K562 (cell line): ENCODE measurements around the gene SS18L1.

Experiments used
- CHD2 ChIP-seq: IDR thresholded peaks from 2 replicates; pipeline ENCODE4 v1.6.1; 2011; ENCODE audit warnings: low read depth, low read length
- EP400 ChIP-seq: fragments of 450-650 bp; IDR thresholded peaks from 2 replicates; pipeline ENCODE4 v1.6.1; 2017; ENCODE audit warnings: antibody characterized with exemption, mild to moderate bottlenecking, moderate library complexity
- FOXA1 ChIP-seq: fragments of 450-650 bp; IDR thresholded peaks from 2 replicates; pipeline ENCODE4 v1.6.1; 2016; ENCODE audit warnings: mild to moderate bottlenecking, borderline replicate concordance
- FOXM1 ChIP-seq, 2 experiments: fragments of 450-650 bp in 1 of 2; sonication (generic) in 1 of 2; formaldehyde crosslinking in 1 of 2; IDR thresholded peaks; 2 replicates each; pipeline versions ENCODE4 v1.6.1 to v1.9.0; 2017 to 2022; ENCODE audit warnings: low read depth in 2 of 2, mild to moderate bottlenecking in 2 of 2, missing genetic modification reagents in 1 of 2, moderate library complexity in 1 of 2
- FUS ChIP-seq: fragments of 200-400 bp; formaldehyde crosslinking; optimal IDR thresholded peaks from 2 replicates; pipeline ENCODE3; 2017; ENCODE audit warnings: low read depth, low read length
- NONO ChIP-seq, 2 experiments: fragments of 200-400 bp in 1 of 2; fragments of 450-650 bp in 1 of 2; formaldehyde crosslinking in 1 of 2; IDR thresholded peaks; 2 replicates each; pipeline ENCODE4 v1.6.1; 2017; ENCODE audit warnings: low read depth in 2 of 2, mild to moderate bottlenecking in 2 of 2, moderate library complexity in 2 of 2, low read length in 1 of 2
- SREBF2 ChIP-seq: sonication (generic); formaldehyde crosslinking; IDR thresholded peaks from 2 replicates; pipeline ENCODE4 v1.4.0; 2020; ENCODE audit warnings: mild to moderate bottlenecking, missing genetic modification reagents
- TCF7L2 ChIP-seq: fragments of 150-350 bp; IDR thresholded peaks from 2 replicates; pipeline ENCODE4 v1.6.1; 2016; ENCODE audit warnings: low read depth, mild to moderate bottlenecking, low read length, moderate library complexity
- TOE1 ChIP-seq, 2 experiments: fragments of 450-650 bp in 1 of 2; sonication (generic) in 1 of 2; formaldehyde crosslinking in 1 of 2; IDR thresholded peaks; 2 replicates each; pipeline versions ENCODE4 v1.7.1 to v1.8.0; 2016 to 2022; ENCODE audit warnings: borderline replicate concordance in 2 of 2, mild to moderate bottlenecking in 2 of 2, antibody characterized with exemption in 1 of 2, inconsistent platforms in 1 of 2, low read depth in 1 of 2, missing genetic modification reagents in 1 of 2, moderate library complexity in 1 of 2
- ZNF197 ChIP-seq: fragments of 200-800 bp; sonication (Bioruptor generic); IDR thresholded peaks from 2 replicates; pipeline ENCODE4 v1.6.1; 2016; ENCODE audit warnings: low read depth, missing genetic modification characterization, missing compliant biosample characterization
- ZNF239 ChIP-seq: fragments of 250-450 bp; sonication (Bioruptor Pico); IDR thresholded peaks from 2 replicates; pipeline ENCODE4 v1.4.0; 2020; ENCODE audit warnings: mild to moderate bottlenecking
- ZNF551 ChIP-seq: fragments of 250-450 bp; sonication (Bioruptor Pico); IDR thresholded peaks from 2 replicates; pipeline ENCODE4 v1.5.0; 2021; ENCODE audit warnings: mild to moderate bottlenecking, moderate library complexity
- TF ChIP-seq, protein P1 (sequence below), 2 experiments: fragments of 200-800 bp in 1 of 2; sonication (Bioruptor generic) in 1 of 2; sonication (generic) in 1 of 2; formaldehyde crosslinking in 1 of 2; IDR thresholded peaks in 1 of 2; conservative IDR thresholded peaks in 1 of 2; 2 replicates each; pipeline versions ENCODE4 v1.5.0 to v1.6.1; 2016 to 2020; ENCODE audit warnings: missing compliant biosample characterization in 1 of 2, missing genetic modification characterization in 1 of 2, missing genetic modification reagents in 1 of 2
- TF ChIP-seq, protein P2 (sequence below), 3 experiments: IDR thresholded peaks in 2 of 3; conservative IDR thresholded peaks in 1 of 3; 2 replicates each; pipeline ENCODE4 v1.5.1; 2011 to 2012; ENCODE audit warnings: low read length in 3 of 3, mild to moderate bottlenecking in 3 of 3, control low read depth in 2 of 3, improper control_type of control experiment in 1 of 3, inconsistent platforms in 1 of 3, low read depth in 1 of 3, mixed read lengths in 1 of 3, moderate library complexity in 1 of 3; ENCODE audit not compliant: insufficient read depth in 2 of 3

DNA sequence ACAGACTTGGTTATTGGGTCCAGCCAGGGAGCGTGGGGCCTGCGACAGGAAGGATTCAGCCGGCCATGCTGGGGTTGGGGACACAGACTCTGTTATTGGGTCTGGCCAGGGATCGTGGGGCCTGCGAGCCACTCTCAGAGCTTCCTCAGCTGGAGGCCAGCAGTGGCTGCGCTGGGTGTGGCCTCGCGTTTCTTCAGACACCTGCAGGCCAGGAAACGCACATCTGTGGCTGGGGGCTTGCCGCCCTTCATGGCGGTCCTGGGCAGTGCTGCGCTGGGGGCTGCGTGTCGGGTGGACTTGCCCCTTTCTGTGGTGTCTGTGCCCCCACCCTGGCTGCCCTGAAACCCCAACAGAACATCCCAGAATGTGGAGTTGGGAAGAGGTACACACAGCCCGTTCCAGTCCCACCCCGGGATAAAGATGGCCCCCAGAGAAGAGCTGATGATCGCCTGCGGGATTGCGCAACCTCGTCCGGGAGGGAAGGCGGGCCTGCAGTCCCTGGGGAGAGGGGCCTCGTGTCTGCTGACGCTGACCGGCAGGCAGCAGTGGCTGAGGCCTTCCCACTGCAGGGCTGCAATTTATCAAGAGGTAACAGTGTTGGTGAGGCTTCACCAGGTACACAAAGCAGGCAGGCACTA is 22.3 kb downstream of the SS18L1 start:
- TF ChIP-seq FUS (no peak), ZNF239 (CRISPR knock-in tag) (no peak), NONO (IDR thresholded peaks at IDR 0.05; ENCODE audit: low read depth in 2 of 2, low read length in 1 of 2) (no peak), ZNF197 (CRISPR knock-in tag) (no peak), FOXM1 (IDR thresholded peaks at IDR 0.05; ENCODE audit: low read depth) (no peak), FOXM1 (CRISPR knock-in tag; IDR thresholded peaks at IDR 0.05; ENCODE audit: low read depth) (no peak), TCF7L2 (no peak), TOE1 (IDR thresholded peaks at IDR 0.05; ENCODE audit: borderline replicate concordance) (no peak), TOE1 (CRISPR knock-in tag; IDR thresholded peaks at IDR 0.05; ENCODE audit: borderline replicate concordance, low read depth) (no peak), ZNF551 (CRISPR knock-in tag) (no peak), FOXA1 (no peak), SREBF2 (CRISPR knock-in tag) (no peak), EP400 (no peak), CHD2 (no peak)
- TF ChIP-seq, protein P1, sequence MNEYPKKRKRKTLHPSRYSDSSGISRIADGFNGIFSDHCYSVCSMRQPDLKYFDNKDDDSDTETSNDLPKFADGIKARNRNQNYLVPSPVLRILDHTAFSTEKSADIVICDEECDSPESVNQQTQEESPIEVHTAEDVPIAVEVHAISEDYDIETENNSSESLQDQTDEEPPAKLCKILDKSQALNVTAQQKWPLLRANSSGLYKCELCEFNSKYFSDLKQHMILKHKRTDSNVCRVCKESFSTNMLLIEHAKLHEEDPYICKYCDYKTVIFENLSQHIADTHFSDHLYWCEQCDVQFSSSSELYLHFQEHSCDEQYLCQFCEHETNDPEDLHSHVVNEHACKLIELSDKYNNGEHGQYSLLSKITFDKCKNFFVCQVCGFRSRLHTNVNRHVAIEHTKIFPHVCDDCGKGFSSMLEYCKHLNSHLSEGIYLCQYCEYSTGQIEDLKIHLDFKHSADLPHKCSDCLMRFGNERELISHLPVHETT (CRISPR knock-in tag; conservative IDR thresholded peaks at IDR 0.05 in 1 of 2, IDR thresholded peaks at IDR 0.05 in 1 of 2), result no peak
- TF ChIP-seq, protein P2, sequence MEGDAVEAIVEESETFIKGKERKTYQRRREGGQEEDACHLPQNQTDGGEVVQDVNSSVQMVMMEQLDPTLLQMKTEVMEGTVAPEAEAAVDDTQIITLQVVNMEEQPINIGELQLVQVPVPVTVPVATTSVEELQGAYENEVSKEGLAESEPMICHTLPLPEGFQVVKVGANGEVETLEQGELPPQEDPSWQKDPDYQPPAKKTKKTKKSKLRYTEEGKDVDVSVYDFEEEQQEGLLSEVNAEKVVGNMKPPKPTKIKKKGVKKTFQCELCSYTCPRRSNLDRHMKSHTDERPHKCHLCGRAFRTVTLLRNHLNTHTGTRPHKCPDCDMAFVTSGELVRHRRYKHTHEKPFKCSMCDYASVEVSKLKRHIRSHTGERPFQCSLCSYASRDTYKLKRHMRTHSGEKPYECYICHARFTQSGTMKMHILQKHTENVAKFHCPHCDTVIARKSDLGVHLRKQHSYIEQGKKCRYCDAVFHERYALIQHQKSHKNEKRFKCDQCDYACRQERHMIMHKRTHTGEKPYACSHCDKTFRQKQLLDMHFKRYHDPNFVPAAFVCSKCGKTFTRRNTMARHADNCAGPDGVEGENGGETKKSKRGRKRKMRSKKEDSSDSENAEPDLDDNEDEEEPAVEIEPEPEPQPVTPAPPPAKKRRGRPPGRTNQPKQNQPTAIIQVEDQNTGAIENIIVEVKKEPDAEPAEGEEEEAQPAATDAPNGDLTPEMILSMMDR (IDR thresholded peaks at IDR 0.05 in 2 of 3, conservative IDR thresholded peaks at IDR 0.05 in 1 of 3; ENCODE audit: insufficient read depth in 2 of 3, low read depth in 1 of 3, low read length in 3 of 3), result no peak
